ENCODE data around the gene DIP2A.

GRCh38 chr21:46435786-46436227 is 22.9 kb upstream of the DIP2A start:
- no peak for TF ChIP-seq CTCF (IDR thresholded peaks at IDR 0.05)
- no peak for TF ChIP-seq POLR2A (IDR thresholded peaks at IDR 0.05)
